Tibial nerve (tissue), 4 donors: ENCODE results near the gene RFNG.

ENCODE experiments used
- EP300 ChIP-seq, 2 donors: sonication (generic); formaldehyde crosslinking; IDR thresholded peaks; one replicate each; pipeline ENCODE4 v1.6.1; 2017; ENCODE audit warnings: antibody characterized with exemption in 2 of 2, mild to moderate bottlenecking in 1 of 2
- POLR2A ChIP-seq, 2 donors: fragments of 450-650 bp; IDR thresholded peaks; one replicate each; pipeline ENCODE4 v1.6.1; 2017; ENCODE audit warnings: antibody characterized with exemption in 2 of 2, mild to moderate bottlenecking in 2 of 2, moderate library complexity in 2 of 2
- TF ChIP-seq, protein P1 (sequence below), 5 experiments: fragments of 200-600 bp in 3 of 5; fragments of 450-650 bp in 2 of 5; sonication (generic) in 3 of 5; IDR thresholded peaks; one replicate each; pipeline ENCODE4 v1.5.1; 2016 to 2019; ENCODE audit warnings: antibody characterized with exemption in 5 of 5, mild to moderate bottlenecking in 3 of 5, moderate library complexity in 2 of 5

DNA sequence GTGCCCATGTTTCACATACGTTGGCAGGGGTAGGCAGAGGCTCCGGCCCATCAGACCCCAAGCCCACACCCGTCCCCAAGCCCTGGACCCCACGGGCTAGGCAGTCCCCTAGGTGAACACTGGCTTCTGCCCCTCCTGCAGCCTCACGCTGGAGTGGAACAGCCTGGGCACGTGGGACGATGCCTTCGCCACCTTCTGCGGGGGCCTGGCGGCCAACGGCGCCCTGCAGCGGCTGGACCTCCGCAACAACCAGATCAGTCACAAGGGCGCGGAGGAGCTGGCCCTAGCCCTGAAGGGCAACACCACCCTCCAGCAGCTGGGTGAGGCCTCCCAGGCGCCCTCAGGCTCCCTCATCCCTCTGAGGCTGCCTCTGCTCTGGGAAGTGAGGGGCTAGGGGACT is 26.8 kb downstream of the RFNG start:
- TF ChIP-seq, protein P1, sequence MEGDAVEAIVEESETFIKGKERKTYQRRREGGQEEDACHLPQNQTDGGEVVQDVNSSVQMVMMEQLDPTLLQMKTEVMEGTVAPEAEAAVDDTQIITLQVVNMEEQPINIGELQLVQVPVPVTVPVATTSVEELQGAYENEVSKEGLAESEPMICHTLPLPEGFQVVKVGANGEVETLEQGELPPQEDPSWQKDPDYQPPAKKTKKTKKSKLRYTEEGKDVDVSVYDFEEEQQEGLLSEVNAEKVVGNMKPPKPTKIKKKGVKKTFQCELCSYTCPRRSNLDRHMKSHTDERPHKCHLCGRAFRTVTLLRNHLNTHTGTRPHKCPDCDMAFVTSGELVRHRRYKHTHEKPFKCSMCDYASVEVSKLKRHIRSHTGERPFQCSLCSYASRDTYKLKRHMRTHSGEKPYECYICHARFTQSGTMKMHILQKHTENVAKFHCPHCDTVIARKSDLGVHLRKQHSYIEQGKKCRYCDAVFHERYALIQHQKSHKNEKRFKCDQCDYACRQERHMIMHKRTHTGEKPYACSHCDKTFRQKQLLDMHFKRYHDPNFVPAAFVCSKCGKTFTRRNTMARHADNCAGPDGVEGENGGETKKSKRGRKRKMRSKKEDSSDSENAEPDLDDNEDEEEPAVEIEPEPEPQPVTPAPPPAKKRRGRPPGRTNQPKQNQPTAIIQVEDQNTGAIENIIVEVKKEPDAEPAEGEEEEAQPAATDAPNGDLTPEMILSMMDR (IDR thresholded peaks at IDR 0.05), result no peak
- TF ChIP-seq POLR2A (IDR thresholded peaks at IDR 0.05) (no peak), EP300 (IDR thresholded peaks at IDR 0.05) (no peak)
